NCI-H187 treated with DMSO at 0.1 percent for 48 hours (cell line): ENCODE results near the gene FETUB.

Experiments
- DNase-seq: peaks from one replicate; lab custom pipeline; 2025; lab: John Stamatoyannopoulos, UW

FETUB gene, protein sequence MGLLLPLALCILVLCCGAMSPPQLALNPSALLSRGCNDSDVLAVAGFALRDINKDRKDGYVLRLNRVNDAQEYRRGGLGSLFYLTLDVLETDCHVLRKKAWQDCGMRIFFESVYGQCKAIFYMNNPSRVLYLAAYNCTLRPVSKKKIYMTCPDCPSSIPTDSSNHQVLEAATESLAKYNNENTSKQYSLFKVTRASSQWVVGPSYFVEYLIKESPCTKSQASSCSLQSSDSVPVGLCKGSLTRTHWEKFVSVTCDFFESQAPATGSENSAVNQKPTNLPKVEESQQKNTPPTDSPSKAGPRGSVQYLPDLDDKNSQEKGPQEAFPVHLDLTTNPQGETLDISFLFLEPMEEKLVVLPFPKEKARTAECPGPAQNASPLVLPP

DNA sequence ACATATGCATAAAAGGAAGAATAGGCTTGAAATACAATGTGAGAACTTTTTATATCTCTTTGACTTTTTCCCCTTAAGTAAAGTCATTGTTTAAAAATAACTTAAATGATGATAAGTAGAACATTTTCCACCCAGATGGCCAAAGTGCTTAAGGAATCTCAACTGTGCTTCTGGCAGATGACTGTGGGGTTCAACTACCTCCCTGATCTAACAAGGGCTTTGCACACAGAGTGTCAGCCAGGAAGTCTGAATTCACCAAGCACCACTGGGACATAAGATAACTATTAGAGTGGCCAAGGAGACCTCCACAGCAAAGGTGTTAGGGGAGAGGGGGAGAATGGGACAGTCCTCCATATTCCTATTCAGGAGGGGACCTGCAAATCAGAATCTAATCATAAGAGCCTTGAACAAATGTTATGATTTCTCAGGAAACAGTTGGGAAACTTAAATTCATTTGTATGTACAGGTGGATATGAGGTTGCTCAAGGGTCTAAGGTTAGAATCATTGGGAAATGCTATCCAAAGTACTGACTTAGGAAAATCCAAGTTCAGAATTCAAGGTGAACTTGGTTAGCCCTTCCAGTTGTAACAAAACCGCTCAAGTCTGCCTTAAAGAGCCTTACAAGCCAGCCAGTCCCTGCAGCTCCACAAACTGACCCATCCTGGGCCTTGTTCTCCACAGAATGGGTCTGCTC lies at the start of gene FETUB:
Gene FETUB, plus strand, starts transcription at position 622 of the 695 bp plus-strand sequence. Its CDS starts 62 bp downstream, at position 684.
- DNase-seq = no peak

DNA sequence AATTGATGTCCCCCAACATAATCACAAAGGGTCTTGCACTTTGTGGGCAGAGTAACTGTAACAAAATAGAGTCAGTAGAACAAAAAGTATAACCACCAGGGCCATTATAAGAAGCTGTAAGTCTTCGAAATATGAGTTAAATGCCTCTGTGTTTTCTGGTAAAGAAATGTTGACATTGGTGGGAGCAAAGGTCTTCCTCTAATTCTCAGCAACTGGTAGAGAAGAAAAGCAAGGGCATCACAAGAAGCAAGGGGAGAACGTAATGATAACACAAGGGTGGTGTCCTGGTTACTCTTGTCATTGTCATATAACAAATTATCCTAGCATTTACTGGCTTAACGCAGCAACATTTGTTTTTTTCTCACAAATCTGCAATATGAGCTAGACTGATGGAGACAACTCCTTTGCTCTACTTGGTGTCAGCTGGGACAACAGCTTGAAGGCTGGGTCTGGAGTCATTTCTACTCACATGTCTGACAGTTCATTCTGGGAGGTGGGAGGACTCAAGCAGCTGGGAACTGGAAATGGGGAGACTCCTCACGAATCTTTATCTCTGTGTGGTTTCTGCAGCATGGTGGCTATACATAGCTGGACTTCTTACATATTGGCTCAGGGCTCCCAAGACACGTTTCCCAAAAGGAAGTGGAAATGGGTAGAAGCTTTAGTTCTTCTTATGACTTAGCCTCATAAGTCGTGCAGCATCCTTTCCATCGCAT lies 49.5 kb upstream of the FETUB start:
- no peak for DNase-seq

DNA sequence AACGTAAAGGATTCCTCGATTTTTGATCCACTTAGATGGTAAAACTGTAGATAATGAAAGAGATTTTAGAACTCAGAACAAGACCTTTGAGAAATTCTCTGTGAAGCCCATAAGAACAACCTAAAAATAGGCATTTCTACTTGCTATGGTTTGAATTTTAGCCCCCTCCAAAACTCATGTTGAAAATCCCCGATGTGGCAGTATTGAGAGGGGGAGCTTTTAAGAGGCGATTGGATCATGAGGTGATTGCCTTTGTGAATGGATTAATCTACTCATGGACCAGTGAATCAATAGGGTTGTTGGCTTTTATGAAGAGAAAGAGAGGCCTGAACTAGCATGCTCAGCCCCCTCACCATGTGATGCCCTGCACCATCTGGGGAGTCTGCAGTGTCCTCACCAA lies 47.5 kb upstream of the FETUB start:
- DNase-seq = no peak

DNA sequence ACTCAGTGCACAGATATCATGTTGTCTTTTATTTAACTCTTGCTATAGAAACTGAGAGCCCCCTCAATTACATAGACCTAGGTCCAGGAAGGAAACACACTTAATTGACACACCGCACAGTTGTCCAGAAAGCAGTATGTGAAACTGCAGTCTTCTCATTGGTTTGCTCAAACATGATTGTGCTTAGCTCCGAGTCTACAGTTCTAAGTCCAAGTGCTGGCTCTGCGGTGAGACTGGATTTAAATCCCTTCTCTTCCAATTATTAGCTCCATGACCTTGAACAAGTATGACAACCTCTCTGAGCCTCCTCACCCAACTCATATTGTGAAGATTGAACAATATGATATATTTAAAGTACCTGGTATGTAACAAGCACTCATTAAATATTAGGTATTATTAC lies 46.3 kb upstream of the FETUB start:
- DNase-seq = no peak

DNA sequence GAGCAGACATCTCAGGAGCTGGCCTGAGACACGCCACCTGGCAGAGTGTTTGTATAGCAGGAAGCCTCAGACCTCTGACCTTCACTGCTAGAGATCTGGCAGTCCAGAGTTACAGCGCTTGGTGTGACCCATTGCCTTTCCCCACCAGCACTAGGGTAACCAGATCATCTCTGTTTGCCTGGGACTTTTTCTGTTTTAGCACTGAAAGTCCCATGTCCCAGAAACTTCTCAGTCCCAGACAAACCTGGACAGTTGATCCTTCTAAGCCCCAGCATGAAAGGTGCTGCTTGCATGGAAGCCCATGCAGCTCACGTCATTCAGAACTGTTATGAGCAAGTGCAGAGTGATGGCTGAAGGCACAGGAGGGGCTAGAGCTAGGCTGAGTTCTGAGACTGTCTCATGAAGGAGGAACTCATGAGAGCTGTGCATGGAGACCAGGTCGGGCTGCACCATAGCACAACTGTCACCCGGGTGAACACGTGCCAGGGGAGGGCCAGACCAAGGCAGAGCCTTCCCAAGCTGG lies 45.5 kb upstream of the FETUB start:
- no peak for DNase-seq

DNA sequence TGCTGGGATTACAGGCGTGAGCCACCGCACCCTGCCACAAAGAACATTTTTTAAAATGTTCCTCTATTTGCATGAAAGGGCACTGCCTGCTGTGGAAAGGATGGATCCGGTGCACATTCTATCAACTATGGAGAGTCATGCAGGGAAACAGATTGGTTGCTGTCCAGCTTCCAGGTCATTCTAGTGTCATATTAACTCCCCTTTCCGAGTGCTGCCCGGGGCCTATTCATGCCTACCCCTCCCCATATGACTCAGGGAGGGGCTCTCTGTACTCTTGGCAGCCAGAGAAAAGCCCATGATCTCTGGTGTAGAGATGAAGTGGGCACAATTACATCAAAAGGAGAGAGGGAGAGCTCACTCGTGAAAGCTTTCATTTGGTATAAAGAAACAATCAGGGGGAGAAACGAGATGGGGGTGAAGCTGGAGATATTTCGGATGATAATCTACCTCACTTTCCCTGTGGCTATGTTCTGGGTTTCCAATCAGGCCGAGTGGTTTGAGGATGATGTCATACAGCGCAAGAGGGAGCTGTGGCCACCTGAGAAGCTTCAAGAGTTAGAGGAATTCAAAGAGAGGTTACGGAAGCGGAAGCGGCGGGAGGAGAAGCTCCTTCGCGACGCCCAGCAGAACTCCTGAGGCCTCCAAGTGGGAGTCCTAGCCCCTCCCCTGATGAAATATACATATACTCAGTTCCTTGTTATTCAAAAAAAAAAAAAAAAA lies 43.5 kb upstream of the FETUB start:
- no peak for DNase-seq

DNA sequence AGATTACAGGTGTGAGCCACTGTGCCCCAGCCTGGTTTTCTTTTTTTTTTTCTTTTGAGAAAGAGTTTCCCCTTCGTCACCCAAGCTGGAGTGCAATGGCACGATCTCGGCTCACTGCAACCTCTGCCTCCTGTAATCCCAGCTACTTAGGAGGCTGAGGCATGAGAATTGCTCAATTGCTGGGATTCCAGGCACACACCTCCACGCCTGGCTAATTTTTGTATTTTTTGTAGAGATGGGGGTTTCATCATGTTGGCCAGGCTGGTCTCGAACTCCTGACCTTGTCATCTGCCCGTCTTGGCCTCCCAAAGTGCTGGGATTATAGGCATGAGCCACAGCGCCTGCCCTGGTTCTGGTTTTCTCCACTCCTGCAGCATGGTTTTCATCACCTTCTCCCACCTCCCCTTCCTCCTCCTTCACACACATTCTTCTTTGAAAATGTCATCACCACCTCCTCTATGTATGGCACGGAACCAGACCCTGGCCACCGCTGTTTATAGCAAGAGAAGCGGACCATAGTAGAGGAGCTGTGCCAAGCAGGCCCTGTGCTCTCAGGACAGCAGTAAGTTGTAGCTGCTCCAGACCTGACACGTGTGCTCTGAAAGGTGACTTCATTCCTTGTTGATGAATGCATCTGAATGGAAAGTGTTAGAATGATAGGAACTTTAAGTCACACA lies 42.0 kb upstream of the FETUB start:
- no peak for DNase-seq

DNA sequence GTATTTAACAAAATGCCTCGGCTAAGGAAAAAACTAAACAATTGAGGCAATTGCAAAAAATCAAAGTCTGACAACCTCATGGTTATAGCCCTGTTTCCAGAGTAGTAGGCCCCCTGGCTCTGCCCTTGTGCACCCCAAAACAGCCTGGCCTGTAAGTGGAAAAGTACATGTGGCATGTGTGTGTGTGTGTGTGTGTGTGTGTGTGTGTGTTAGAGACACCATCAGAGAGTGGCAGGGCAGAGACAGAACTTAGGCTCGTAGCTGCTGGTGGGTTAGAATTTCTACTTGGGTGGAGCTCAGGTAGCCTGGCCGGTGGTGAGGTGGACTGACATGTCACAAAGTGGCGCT lies 41.4 kb upstream of the FETUB start:
- no peak for DNase-seq

DNA sequence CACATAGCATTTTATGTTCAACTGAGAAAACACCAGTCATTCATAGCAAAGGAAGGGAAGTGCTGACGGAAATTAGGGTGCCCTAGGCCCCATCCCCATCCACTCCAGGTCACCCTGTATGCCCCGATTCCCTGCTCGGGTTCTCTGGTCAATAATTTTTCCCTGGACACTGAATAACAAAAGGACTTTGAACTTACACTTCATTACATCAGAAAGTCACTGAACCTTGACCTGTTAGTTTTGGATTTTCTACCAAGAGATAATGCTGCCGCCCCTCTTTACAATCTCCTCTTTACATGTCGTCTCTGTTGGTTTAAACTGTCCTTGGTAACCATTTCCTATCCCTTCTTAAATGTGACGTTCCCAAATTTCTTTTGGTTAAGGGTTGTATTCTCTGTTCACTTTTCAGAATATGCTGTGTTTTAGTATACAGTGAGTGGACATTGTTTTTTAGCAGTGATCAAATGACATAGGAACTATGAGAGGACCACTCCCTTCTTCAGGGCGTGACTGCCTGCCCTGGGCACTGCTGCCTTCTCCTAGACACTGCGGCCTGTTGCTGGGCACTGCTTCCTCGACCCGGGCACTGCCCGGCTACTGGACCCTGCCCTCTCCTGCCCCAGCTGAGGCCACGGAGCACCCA lies 40.9 kb upstream of the FETUB start:
- DNase-seq = no peak

DNA sequence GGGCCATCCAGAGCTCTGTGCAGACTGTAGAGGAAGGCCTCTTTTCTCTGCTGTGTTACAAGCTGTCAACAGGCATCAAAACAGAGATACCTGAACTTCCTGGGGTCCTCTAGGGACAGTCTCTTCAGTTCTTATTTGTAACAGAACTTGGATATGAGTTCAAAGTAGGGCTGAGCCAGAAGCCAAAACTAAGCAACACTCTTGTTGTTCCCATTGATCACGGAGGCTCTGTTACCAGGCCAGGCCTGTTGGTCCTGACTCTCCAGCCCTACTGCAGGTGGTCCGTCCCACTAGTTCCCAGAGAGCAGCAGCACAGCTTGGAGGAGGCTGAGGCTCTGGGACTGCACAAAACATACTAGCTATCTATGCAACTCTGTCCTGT lies 40.4 kb upstream of the FETUB start:
- DNase-seq = no peak

DNA sequence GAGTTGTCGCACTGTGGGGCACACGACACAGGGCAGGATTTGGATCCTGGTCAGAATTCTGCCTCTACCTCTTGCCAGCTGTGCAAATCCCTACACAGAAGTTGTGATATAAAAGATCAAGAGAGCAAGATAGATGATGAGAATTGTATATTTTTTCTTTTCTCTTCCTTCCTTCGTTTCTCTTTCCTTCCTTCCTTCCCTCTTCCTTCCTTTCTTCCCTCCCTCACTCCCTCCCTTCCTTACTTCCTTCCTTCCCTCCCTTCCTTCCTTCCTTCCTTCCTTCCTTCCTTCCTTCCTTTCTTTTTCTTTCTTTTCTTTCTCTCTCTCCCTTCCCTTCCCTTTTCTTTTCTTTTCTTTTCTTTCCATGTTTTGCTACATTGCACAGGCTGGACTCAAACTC lies 39.3 kb upstream of the FETUB start:
- no peak for DNase-seq

DNA sequence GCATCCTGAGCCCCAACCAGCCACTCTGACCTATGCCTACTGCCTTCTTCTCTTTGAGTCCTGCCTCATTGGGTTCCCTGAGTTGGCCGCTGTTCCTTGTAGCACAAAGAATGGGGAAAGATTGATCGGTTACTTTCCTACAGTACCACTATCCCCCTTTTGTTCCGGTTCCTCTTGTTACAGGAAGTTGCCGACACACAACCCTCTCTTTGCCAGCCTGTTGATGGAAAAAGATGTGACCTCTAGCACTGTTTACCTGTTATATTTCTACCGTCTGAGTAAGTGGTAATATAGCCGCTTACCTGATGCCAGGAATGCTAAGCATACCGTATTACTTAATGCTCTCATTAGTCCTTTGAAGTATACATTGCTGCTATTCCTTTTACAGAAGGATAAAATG lies 37.0 kb upstream of the FETUB start:
- DNase-seq = no peak

DNA sequence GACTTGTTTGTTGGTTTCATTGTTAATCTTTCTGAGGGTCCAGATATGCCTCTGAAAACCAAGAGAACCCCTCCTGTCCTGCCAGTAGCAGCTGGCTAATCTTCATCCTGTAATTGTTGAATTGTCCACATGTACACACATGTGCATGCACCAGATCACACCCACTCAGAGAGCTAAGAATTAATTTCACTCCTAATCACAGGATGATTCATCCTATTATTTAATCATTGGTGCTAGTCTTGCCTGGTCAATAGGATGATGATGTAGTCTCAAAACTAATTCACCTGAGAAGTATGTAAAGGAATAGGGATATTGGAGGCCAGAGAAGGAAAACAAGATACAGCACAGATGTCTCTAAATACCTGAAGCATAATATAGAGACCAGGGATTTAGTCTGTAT lies 35.1 kb upstream of the FETUB start:
- no peak for DNase-seq

DNA sequence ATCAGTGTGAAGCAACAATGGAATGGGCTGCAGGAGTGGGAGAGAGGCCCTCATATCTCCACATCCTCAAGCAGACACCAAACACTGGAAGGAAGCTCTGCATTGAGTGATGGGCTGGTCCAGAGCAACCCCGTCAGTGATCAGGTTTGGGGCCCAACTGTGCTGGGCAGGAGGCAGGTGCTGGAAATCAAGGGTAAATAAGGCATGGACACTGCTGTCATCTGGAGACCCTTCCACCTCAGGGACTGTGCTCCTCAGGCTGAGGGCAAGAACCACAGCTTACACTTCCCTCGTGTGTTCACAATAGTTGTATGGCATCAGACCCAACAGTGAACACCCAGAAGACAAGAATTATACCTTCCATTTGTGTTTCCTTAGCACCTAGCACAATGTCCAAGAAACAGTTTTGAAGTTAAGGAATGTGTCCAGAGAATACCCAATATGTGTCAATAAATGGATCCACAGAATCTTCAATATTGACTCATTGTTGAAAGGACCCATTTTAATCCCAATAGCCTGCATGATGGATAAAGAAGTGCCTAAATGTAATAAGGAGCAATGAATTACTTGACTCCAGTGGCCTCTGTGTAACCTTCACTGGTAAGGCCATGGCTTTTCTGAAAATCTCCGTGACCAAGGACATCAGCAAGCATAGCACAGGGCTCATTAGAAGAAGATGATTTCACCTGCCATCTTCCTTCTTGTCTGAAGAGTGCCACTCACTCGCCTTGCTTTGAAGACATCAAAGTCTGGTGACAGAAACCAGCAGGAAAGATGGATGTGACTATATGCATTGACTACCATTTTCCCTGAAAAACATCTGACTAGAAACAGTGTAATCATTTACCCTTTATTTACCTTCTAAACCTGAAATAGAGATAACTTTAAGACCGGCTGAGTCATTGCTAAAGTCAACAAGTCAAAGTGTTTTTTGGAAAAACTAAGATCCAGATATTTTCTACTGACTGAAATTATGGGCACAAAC lies 34.3 kb upstream of the FETUB start:
- no peak for DNase-seq

DNA sequence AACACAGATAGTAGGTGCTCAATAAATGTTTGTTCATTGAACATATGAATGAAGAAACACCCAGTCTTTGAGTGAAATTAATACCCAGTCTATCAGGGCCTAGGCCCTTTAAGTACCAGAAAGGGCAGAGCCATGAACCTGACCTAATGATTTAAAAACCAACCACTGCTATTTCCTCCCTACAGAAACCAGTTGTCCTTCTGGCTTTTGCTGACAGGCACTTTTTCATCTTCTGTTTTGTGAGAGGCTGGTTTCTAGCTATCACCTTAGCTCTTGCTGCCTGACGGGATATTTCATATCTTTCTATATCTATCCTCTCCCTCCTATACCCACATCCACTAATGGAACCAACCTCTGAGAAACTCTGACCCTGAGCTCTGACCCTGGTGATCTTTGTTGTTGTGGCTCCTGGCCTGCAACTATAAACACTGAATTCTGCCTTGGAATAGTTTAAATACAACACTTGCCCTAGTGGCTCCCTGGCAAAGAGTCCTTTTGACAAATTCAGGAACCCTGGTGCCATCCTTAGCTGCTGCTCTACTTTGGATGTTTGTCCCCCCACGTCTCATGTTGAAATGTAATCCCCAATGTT lies 31.5 kb upstream of the FETUB start:
- no peak for DNase-seq

DNA sequence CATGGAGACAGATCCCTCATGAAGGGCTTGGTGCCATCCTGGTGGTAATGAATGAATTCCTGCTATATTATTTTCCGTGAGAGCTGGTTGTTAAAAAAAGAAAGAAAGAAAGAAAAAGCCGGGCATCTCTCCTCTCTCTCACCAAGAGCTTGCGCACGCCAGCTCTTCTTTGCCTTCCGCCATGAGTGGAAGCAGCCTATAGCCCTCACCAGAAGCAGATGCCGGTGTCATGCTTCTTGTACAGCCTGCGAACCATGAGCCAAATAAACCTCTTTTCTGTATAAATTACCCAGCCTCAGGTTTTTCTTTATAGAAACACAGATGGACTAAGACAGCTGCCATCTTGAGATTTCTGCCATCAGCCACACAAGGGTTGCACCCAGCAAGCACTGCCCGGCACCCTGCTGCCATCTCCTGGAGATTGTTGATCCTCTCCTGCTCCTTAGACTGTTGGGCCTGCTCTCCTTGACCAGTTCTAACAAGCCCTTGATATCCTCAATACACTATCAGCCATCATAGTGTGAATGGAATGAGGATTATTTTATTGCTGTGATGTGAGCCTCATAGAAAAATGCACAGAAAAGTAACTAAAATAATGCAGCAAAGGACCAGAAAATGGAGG lies 30.8 kb upstream of the FETUB start:
- DNase-seq = no peak

DNA sequence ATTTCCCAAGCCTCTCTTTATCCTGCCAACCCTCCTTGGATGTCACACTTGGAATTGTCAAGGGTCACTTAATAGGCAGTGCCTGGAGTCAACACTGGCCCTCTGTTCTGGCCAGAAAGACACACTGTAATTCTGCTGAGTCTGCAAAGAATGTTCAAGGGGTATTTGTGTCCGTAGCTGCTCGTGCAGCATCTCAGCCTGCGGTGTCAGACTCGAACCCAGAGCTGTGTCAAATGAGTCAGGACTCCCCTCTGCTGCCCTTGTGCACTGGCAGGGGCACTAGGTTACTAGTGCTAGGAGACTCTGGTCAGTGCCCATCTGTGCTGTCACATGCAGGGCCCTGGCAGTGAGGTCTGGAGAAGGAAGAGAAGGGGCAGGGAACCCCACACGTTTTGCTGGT lies 28.1 kb upstream of the FETUB start:
- DNase-seq = no peak

DNA sequence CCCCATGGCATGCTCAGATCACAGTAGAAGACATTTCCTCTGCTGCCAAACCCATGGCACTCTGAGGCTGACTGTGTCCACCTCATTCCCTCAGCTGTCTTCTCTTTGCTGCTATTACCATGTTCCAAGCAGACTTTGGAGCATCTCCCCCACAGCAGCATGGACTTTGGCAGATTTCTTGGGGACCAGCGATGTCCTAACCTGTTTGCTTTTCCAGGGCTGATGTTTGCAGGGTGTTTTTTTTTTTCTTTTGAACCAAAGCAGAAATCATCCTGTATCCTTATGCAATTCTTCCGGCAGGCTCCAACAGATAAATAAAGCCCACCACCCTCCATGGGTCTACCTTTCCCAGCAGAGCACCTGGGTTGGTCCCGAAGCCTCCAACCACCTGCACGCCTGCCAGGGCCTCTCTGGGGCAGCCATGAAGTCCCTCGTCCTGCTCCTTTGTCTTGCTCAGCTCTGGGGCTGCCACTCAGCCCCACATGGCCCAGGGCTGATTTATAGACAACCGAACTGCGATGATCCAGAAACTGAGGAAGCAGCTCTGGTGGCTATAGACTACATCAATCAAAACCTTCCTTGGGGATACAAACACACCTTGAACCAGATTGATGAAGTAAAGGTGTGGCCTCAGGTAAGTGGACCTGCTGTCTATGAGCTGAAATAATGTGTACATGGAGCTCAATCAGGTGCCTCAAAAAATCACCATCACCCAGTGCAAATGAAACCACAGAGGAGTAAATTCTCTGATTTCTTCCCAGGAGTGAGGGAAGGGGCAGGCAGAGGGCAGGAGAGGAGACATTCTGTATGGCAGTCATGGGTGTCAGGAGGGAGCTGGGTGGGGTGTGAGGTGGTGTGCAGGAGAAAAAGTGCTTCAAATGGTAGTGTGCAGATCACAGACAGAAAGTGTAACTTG lies 27.2 kb upstream of the FETUB start, which contains the start of gene AHSG:
Gene AHSG, plus strand, starts transcription at position 340 of the 916 bp plus-strand sequence. Its CDS starts 82 bp downstream, at position 422.
- no peak for DNase-seq
